SK-MEL-5 (cell line): ENCODE measurements around the gene LRMDA. TPM values are rescaled to one million over a fixed set of nuclear protein-coding genes. Genes with fewer than 3 reads are reported as not detected.

ENCODE experiments used
- DNase-seq: peaks from one replicate; pipeline ENCODE4 v3.0.0-alpha.2; 2016; ENCODE audit warnings: low read depth, low spot score
- in situ Hi-C: cut with HindIII; loops from 2 replicates; pipeline ENCODE4 v1.10.0; 2016; ENCODE audit warnings: low sequenced_read_pairs, high pct_unique_total_duplicates, low pct_unique_long_range_greater_than_20kb
- total RNA-seq: library from RNA; depleted of rRNA; stranded (reverse); fragments of >200 nt; shearing (Covaris generic); gene quantifications from 2 replicates; pipeline ENCODE4 v1.2.3, GENCODE V29; 2014

Gene LRMDA
- total RNA-seq, 1 experiment from 2014 or later, result 25.2 TPM

DNA sequence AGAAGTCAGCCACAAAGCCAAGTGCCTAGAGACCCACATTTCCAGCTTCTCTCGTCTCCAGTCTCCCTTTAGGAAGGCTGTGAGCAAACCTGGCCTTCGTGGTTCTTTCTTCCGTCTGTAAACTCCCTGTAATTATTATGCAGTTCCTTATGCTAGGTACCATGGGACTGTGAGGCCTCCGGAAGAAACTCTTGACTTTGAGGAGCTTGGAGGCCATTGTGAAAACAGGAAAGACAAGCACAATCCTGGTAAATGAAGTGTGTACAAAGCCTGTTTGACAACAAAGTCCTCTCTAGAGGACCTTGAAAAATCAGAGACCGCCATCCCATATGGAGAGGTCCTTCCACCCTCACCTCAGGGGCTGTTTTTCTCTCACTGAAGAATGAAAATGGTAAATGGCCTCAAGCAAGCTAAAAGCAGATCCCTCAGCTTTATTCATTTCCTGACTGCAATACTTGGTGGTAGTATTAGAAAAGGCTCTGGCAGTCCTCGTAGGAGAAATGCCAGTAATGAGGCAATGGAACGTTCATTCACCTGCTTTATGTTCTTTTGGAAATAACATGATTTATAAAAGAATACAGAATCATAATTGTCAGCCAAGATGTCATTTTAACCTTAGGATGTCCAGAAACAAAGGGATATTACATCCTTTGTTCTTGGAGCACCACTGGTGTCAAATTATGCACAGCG, 926.4 kb downstream of the LRMDA start:
- DNase-seq, result no peak
- in situ Hi-C loops, result no loop called here

- in situ Hi-C loops, result no loop called here
- DNase-seq, result no peak
Measured at GRCh38 chr10:76358743-76359395, 927.4 kb downstream of the LRMDA start.

DNA sequence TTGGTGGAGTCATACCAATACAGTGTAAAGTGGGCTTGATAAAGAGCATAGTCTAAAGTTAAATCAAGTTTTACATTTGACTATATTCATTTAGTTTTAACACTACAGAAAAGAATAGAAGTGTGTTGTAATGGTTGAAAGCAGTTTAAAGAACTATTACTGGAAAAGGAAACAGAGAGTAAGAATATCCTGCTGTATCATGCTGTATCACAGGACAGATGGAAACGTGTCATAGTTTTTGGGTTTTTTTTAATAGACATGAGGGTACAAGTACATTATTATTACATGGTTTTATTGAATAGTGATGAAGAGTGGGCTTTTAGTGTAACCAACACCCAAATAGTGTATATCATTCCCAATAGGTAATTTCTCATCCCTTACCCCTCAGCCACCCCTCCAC, 944.3 kb downstream of the LRMDA start:
- DNase-seq, result no peak
- in situ Hi-C loops, result no loop called here

DNA sequence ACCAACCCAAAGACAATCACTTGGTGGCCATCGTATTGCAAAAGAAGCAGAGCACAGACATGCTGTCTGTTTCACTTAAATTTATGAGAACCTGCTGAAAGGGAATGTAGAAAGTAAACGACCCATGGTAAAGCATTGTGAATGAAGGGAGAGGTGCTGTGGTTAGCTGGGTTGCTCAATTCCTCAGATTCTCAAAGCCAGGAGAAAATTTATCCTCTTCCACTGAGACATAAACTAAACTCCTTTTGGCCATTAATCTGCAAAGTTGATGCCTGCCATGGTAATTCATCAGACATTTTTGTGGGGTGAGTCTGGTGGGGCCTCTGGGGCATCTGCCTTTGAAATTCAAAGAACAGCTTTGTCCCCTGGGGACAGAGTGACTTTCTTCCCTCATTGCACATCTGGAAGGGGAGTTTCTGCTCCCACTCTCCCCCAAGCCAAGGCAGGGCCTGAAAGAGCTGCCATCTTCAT, 951.0 kb downstream of the LRMDA start:
- DNase-seq, result no peak
- in situ Hi-C loops, result no loop called here

DNA sequence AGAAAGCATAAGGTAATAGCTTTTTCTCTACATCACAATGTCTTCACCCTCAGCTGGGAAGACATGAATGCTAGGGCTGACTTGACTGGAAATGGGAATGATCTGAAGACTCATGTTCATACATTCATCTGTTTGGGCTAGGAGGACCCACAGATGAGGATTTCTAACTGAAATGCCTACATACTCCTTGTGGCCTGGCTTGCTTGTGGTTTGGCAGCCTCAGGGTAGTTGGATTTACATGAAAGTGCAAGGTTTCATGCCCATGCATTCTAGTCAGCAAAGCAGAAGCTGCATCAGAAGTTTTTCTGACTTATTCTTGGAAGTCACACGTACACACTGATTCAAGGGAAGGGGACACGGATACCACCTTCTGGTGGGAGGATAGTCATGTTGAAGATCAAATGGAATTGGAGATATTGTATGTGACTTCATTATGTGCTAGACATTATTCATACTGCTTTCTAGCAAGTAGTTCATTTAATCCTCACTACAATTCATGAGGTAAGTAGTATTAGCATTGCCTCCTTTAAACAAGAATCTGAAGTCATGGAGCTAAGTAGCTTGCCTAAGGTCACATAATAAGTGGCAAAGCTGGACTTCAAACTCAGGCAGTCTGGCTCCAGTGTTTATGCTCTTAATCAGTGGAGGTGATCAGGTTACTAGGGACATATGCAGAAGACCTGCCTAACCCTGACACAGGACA, 957.0 kb downstream of the LRMDA start:
- in situ Hi-C loops, result no loop called here
- no peak for DNase-seq

GRCh38 chr10:76393875-76394706, 962.7 kb downstream of the LRMDA start:
- in situ Hi-C loops, result no loop called here
- DNase-seq, result no peak

DNA sequence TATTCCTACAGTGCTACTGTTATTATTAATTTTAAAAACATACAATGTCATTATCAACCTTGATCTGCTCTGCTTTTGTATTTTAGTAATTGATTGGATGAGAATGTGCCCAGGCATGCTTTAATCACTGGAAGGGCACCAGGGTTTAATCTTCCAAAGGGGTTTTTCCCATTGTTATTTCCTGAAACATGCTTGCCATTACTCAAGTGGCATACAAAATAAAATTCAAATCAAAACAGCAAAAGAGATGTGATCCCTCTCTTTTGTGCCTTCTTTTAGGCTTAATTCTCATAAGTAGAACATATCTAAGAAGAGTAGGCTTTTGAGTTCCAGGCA, 963.3 kb downstream of the LRMDA start:
- in situ Hi-C loops, result no loop called here
- DNase-seq, result no peak

DNA sequence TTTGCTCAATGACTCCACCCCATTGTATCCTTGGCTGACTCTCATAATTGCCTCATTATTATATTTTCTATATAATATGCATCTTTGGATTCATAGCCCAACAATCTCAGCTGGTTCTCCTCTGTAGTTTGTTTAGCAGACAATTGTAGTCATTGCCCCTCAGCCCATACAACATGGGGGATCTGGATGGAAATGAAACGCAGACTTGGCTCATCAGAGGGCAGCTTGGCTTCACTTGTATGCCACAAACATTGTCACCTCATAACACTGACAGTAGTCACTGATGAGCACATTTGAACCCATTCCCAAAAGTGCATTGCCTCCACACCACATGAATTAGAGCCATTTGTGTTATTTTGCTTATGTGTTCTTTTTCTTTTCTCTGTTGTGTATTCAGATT, 963.8 kb downstream of the LRMDA start:
- in situ Hi-C loops, result no loop called here
- no peak for DNase-seq

DNA sequence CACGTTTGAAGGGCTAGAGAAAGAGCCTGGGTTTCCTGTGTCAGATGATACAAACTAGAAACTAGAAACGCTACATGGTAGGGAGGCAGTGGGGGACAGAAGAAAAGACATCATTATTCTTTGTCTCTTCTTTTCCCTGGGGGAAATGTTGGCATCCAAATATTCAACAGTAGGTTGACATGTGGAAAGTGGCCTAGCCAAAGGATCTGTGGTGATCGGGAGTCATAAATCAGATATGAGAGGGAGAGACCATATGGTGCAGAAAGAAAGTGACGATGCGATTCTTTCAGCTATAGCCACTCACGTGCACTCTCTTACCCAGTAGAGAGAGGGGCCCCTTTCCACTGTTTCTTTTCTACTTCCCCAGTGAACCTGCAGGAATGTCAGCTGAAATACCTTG, 964.7 kb downstream of the LRMDA start:
- peak; percentile 28 for DNase-seq
- in situ Hi-C loops, result no loop called here

GRCh38 chr10:76397181-76398042, 966.0 kb downstream of the LRMDA start:
- in situ Hi-C loops, result no loop called here
- DNase-seq, result no peak

DNA sequence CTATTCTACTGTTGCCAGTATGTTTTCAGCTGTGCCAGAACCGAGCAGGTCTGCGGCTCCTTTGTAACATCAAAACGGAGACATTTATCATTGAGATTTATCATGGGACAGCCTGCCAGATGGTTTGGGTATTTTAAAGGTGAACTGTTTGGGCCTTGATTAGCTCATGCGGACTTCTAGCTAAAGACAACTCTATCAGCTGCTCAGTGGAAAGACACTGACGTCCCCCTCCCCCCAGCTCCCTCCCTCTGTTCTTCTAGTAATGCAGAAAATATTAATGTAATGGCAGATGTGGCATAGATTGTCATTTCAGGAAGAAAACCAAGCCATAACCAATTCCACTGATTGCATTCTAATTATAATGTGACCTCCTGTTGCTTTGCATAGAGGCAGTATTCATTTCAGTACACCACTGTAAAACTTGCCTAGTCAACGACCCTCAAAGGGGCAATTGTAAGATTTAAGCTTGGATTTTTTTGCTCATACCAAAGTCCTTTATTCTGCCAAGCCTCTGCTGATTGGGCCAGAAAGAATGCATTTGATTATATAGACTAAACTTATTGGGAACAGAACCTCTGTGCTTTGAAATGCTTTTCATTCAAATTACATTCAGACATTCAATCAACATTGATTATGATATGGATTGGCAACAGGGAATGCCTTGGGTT, 966.8 kb downstream of the LRMDA start:
- DNase-seq, result peak; percentile 54
- in situ Hi-C loops, result no loop called here

DNA sequence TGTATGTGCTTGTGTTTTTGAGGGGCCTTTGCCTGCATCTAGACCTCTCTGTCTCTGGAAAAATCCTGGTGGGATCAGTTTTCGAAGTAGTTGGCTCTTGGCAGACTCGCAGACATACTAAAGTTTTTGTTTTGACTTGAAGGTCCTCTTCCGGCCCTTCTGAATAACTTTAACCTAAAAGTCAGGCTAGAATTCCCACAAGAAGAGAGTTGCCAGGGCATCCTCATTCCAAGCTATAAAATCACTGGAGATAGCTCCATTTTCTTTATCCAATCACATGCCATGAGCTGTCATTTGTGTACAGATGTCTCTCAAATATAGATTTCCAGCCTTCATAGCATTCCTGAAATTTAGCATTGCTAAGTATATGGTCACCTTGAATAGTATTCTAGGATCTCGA, 967.8 kb downstream of the LRMDA start:
- in situ Hi-C loops, result no loop called here
- no peak for DNase-seq

DNA sequence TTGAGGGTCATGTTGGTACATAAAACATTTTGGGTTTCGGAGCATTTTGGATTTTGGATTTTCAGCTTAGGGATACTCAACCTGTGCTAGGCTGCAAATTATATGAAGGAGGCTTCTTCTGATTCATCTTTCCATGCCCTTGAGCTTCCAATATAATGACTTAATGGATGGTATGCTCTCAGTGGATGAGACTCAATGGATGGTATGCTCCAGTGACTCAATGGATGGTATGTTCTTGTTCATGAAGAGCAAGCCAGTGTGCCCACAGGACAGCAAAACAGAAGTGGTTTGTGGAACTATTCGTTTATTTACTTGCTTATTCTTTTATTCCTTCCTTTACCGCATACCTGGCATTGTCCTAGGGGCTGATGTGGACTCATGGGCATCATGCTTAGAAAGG, 969.6 kb downstream of the LRMDA start:
- no peak for DNase-seq
- in situ Hi-C loops, result no loop called here

- DNase-seq, result no peak
- in situ Hi-C loops, result no loop called here
Measured at GRCh38 chr10:76403912-76404311, 972.5 kb downstream of the LRMDA start.

DNA sequence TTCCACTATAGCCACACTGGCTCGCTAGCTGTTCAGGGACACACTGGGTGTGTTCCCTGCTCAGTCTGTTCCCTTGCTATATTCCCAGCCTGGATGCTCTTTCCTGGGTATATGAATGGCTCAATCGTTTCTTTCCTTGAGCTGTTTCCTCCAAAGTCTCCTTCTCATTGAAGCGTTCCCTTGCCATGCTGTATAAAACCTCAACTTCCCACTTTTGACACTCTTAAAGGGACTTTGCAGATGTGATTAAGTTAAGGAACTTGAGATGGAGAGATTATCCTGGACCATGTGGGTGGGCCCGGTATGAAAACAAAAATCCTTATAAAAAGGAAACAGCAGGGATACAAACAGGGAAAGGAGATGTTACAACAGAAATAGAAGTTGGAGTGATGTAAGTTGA, 973.1 kb downstream of the LRMDA start:
- in situ Hi-C loops, result no loop called here
- no peak for DNase-seq

DNA sequence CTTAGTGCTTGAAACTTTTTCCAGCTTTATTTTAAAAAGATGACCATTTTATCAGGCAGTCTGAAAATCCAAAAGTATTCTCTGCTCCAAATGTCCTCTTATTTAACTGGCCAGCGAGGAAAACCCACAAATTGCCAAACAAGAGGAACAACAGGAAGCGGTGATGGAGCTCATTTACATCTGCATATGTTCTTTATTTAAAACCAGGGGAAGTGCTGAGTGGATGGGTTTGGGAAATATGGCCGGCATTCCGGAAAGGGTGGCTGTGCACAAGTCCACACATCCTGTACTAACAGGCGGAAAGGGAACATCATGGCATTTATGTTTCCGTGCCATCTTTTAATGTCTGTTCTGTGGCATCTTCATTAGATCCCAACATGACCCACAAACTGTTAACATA, 974.5 kb downstream of the LRMDA start:
- in situ Hi-C loops, result no loop called here
- no peak for DNase-seq

DNA sequence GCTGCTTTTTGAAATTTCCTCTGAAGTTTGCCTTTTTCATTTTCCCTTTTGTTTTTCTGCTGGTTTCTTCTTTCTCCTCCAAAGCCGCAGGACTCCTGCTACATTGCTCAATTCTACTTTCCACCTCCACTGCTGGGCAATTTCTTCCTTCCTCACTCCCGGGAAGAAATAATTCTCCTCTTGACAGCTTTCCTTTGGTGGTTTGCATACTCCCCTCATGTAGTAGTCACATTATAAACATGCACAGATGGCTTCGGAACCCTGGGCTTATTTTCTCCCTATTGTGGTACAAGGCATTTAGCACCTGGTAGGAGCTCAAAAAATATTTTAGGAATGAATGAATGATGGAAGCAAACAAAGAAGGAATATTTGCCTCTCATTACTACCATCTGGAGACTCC, 977.2 kb downstream of the LRMDA start:
- DNase-seq, result no peak
- in situ Hi-C loops, result no loop called here
